Raji (cell line): Measurements from ENCODE around the gene CTSC.
A peak's percentile ranks its signal among the peaks of the same experiment; 100 is the strongest.

ENCODE experiments used
- POLR2A ChIP-seq: IDR thresholded peaks from 2 replicates; pipeline ENCODE4 v1.6.1; 2011; ENCODE audit warnings: low read depth, low read length, control low read depth; ENCODE audit not compliant: insufficient read depth

CTSC gene

DNA sequence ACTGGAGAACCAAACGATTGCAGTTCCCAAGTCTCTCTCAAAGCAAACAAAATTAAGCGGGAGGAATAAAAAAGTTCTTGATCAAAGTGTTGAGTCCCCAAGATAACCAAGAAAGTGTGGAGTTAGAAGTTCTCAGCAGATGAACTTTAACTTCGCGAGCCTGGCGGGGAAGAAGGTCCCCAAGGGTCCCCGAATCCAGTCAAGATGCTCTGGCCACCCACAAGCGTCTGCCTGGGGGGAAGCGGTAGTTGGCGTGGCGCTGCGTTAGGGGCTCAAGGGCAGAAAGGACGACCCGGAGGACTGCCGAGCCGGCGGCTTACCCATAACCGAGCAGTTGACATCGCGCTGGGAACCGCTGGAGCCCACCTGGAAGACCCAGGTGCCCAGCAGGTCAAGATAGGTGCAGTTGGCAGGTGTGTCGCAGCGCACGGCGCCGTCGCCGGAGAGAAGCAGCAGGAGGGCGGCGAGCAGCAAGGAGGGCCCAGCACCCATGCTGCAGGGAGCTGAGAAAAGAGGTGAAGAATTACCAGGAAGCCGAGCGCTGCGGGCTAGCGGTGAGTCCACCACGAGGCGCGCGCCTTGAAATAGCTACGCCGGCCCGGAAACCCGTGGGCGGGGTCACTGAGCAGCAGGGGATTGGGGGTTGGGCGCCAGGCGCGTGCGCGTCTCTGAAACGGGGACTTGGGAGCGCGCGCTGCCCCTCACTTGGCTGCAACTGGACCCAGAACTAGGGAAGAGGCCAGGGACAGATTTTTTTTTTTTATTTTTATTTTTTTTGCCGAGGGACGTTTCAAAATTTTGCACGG is at the start of gene CTSC:
CTSC (minus strand) TSS at position 556 of the 806 bp plus-strand sequence; CDS start at position 492, 64 bp downstream.
- TF ChIP-seq POLR2A, result peak; percentile 99

DNA sequence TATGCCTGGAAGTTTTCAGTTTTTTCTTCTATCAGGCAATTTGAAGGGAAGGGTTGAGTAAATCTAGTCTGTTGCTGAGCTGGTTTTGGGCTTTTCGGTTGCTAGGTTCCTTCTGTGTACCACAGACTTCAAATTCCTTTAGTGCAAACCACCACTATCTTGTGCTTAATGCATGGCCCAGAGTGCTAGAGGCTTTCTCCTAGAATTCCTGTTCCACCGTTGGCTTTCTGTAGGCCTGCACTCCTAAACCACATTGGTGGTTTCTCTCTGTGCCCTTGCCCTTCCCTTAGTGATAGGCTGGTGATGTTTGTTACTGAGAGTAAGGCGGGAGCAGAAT is 47.1 kb upstream of the CTSC start:
- no peak for TF ChIP-seq POLR2A

DNA sequence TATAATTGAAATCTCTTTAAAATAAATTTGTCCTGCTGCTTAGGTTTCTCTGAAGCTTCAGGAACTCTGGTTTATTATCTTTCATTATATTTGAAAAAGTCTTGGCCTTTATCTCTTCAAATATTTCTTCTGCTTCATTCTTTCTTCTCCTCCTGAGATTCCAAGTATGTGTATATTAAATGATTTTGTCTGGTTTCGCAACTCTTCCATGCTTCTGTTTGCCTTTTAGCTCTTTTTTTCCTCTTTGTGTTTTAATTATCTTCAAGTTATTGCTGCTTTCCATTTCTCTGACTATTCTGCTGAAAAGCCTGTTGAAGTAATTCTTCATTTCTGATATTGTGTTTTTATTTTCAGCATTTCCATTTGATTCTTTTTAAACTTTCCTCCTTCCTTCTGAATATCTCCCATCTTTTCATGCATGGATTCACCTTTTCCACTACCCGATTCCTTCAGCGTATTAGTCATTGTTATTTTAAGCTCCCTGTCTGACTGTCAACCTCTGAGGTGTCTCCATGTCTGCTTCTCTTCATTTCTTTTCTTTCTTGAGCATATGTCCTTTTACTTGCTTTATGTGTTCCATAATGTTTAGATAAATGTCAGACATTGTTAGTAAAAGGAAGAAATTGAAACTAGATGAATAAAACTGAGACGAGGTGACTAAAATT is 46.6 kb upstream of the CTSC start:
- TF ChIP-seq POLR2A, result no peak

GRCh38 chr11:88383447-88383846 is 45.9 kb upstream of the CTSC start:
- no peak for TF ChIP-seq POLR2A

GRCh38 chr11:88379130-88379529 is 41.6 kb upstream of the CTSC start:
- TF ChIP-seq POLR2A, result no peak

- no peak for TF ChIP-seq POLR2A
Observed at GRCh38 chr11:88378422-88379066, 41.0 kb upstream of the CTSC start.

GRCh38 chr11:88377646-88378045 is 40.1 kb upstream of the CTSC start:
- no peak for TF ChIP-seq POLR2A

- TF ChIP-seq POLR2A, result no peak
Observed at GRCh38 chr11:88377144-88377543, 39.6 kb upstream of the CTSC start.

DNA sequence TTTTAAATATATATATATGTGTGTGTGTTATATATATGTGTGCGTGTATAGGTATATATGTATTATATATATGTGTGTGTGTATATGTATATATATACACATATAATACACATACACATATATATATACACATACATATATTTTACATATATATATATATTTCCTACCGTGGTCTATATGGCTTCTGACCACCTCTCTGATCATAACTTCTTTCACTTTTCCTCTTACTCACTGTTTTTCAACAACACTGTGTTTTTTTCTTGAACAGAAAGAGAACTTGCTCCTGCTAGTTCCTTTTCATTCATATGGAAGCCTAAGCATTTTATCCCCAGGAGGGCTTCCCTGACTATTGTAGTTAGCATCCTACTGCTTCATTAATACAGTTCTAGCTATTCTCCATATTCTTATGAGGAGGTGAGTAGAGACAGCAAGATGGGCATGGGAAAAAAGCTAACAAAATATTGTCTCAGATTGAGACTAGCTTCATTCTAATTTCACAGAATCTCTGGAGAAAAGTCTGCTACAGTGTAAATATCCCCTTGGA is 38.5 kb upstream of the CTSC start:
- TF ChIP-seq POLR2A, result no peak

GRCh38 chr11:88370782-88371181 is 33.2 kb upstream of the CTSC start:
- no peak for TF ChIP-seq POLR2A

DNA sequence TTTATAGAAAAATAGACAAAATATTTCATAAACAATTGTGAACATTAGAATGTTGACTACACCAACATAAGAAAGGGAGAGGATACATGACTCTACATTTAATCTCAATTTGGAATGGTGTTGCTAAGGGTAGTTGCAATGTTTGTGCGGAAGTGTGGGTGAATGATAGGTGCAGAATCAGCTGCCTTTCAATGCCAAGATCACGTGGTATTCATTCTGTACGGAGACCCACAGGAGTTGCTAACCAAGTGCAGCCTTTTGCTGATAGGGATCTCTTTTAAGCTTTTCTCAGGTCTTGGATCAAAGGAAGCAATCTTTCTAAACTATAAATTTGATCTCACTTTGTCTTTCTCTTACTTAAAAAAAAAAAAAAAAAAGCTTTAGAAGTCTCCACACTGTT is 29.8 kb upstream of the CTSC start:
- no peak for TF ChIP-seq POLR2A

DNA sequence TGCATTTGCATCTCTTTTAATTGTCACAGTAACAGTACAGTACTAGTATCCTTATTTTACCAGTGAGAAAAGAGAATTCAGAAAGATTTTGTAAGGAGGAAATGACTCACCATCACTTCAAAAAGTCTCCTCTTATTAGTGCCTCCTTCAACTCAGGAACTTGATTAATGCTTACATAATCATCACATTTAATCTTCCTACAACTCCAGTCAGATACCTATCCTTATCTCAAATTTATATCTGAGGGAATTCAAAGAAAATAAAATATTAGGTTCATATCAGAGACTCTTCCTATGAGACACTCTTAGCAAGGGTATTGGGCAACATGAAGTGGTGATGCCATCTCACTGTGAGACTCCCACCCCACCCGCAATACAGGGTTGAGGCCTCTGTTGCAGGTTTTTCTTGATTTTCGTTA is 26.1 kb upstream of the CTSC start:
- TF ChIP-seq POLR2A, result no peak

- TF ChIP-seq POLR2A, result no peak
Observed at GRCh38 chr11:88363004-88363403, 25.5 kb upstream of the CTSC start.

DNA sequence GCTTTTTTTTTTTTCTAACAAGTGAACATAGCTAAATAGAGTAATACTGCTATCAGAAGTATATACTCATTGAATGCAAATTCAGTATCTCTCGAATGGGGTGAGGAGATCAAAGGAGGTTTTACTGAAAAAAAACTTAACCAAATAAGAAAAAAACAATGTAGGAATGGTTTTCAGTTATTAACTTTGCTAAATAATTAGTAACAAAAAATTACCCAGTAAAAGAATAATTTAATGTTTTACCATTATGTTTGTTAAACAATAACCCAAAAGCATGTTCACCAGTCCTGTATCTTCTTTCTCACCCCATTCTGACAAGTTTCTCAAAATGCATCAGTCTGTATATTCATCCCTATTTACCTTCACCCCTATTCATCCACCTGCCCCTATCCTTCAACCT is 22.6 kb upstream of the CTSC start:
- TF ChIP-seq POLR2A, result no peak

- TF ChIP-seq POLR2A, result no peak
Observed at GRCh38 chr11:88359541-88359940, 22.0 kb upstream of the CTSC start.

DNA sequence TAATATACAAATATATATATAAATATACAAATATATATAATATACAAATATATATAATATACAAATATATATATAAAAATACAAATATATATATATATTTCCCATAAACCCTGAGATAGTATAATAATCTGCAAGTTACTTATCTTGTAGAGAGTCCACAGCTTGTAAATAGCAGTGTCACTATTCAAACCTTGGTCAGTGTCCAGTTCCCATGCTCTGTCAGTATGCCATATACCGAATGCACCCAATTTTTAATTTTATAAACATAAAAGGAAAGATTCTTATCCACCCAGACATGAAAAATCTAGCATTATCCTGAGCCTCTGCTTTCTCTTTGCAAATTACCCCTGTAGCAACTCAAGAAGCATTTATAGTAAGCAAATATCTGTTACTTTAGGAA is 21.6 kb upstream of the CTSC start:
- no peak for TF ChIP-seq POLR2A
